ENCODE measurements around the gene PHACTR4. TPM values are rescaled to one million over a fixed set of nuclear protein-coding genes. Genes with fewer than 3 reads are reported as not detected.

The PHACTR4 gene
- total and polyA plus RNA-seq, 2 of the 8 experiments (the other 6 are each of a cell fraction or from before 2014, with no cell fraction given), result 23.7 to 57.8 TPM

- TF ChIP-seq EP300 (IDR thresholded peaks at IDR 0.05; ENCODE audit: borderline replicate concordance in 1 of 2, low read depth in 2 of 2, low read length in 2 of 2) (0 out of 3 replicates have a peak, but pooled peaks of 1 of the 2 experiments have one; percentile 4), YY1 (IDR thresholded peaks at IDR 0.05; ENCODE audit: low read depth, low read length) (no peak), ASH2L (IDR thresholded peaks at IDR 0.05; ENCODE audit: low read length) (peak; percentile 41), TCF12 (IDR thresholded peaks at IDR 0.05; ENCODE audit: low read depth, low read length) (no peak), CHD2 (IDR thresholded peaks at IDR 0.05; ENCODE audit: low read length) (peak; percentile 9), BRCA1 (IDR thresholded peaks at IDR 0.05; ENCODE audit: low read depth, low read length) (no peak), SIRT6 (IDR thresholded peaks at IDR 0.05; ENCODE audit: low read length) (peak; percentile 95), SP2 (IDR thresholded peaks at IDR 0.05; ENCODE audit: low read length) (no peak), SIN3A (conservative IDR thresholded peaks at IDR 0.05 in 1 of 2, IDR thresholded peaks at IDR 0.05 in 1 of 2; ENCODE audit: low read depth in 1 of 2, low read length in 2 of 2) (peak in 1 of 2 experiments; percentile 16; a peak in 1 of 4 replicates)
- TF ChIP-seq, protein P1, sequence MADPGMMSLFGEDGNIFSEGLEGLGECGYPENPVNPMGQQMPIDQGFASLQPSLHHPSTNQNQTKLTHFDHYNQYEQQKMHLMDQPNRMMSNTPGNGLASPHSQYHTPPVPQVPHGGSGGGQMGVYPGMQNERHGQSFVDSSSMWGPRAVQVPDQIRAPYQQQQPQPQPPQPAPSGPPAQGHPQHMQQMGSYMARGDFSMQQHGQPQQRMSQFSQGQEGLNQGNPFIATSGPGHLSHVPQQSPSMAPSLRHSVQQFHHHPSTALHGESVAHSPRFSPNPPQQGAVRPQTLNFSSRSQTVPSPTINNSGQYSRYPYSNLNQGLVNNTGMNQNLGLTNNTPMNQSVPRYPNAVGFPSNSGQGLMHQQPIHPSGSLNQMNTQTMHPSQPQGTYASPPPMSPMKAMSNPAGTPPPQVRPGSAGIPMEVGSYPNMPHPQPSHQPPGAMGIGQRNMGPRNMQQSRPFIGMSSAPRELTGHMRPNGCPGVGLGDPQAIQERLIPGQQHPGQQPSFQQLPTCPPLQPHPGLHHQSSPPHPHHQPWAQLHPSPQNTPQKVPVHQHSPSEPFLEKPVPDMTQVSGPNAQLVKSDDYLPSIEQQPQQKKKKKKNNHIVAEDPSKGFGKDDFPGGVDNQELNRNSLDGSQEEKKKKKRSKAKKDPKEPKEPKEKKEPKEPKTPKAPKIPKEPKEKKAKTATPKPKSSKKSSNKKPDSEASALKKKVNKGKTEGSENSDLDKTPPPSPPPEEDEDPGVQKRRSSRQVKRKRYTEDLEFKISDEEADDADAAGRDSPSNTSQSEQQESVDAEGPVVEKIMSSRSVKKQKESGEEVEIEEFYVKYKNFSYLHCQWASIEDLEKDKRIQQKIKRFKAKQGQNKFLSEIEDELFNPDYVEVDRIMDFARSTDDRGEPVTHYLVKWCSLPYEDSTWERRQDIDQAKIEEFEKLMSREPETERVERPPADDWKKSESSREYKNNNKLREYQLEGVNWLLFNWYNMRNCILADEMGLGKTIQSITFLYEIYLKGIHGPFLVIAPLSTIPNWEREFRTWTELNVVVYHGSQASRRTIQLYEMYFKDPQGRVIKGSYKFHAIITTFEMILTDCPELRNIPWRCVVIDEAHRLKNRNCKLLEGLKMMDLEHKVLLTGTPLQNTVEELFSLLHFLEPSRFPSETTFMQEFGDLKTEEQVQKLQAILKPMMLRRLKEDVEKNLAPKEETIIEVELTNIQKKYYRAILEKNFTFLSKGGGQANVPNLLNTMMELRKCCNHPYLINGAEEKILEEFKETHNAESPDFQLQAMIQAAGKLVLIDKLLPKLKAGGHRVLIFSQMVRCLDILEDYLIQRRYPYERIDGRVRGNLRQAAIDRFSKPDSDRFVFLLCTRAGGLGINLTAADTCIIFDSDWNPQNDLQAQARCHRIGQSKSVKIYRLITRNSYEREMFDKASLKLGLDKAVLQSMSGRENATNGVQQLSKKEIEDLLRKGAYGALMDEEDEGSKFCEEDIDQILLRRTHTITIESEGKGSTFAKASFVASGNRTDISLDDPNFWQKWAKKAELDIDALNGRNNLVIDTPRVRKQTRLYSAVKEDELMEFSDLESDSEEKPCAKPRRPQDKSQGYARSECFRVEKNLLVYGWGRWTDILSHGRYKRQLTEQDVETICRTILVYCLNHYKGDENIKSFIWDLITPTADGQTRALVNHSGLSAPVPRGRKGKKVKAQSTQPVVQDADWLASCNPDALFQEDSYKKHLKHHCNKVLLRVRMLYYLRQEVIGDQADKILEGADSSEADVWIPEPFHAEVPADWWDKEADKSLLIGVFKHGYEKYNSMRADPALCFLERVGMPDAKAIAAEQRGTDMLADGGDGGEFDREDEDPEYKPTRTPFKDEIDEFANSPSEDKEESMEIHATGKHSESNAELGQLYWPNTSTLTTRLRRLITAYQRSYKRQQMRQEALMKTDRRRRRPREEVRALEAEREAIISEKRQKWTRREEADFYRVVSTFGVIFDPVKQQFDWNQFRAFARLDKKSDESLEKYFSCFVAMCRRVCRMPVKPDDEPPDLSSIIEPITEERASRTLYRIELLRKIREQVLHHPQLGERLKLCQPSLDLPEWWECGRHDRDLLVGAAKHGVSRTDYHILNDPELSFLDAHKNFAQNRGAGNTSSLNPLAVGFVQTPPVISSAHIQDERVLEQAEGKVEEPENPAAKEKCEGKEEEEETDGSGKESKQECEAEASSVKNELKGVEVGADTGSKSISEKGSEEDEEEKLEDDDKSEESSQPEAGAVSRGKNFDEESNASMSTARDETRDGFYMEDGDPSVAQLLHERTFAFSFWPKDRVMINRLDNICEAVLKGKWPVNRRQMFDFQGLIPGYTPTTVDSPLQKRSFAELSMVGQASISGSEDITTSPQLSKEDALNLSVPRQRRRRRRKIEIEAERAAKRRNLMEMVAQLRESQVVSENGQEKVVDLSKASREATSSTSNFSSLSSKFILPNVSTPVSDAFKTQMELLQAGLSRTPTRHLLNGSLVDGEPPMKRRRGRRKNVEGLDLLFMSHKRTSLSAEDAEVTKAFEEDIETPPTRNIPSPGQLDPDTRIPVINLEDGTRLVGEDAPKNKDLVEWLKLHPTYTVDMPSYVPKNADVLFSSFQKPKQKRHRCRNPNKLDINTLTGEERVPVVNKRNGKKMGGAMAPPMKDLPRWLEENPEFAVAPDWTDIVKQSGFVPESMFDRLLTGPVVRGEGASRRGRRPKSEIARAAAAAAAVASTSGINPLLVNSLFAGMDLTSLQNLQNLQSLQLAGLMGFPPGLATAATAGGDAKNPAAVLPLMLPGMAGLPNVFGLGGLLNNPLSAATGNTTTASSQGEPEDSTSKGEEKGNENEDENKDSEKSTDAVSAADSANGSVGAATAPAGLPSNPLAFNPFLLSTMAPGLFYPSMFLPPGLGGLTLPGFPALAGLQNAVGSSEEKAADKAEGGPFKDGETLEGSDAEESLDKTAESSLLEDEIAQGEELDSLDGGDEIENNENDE (IDR thresholded peaks at IDR 0.05; ENCODE audit: insufficient replicate concordance, low read length), result no peak
- TF ChIP-seq, protein P2, sequence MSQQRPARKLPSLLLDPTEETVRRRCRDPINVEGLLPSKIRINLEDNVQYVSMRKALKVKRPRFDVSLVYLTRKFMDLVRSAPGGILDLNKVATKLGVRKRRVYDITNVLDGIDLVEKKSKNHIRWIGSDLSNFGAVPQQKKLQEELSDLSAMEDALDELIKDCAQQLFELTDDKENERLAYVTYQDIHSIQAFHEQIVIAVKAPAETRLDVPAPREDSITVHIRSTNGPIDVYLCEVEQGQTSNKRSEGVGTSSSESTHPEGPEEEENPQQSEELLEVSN (IDR thresholded peaks at IDR 0.05), result peak; percentile 13; the same call in 1 of the 2 replicates
These were observed 140.2 kb downstream of the PHACTR4 start (continued) for GRCh38 chr1:28509705-28510272.

Measured in H1 (cell line).